Endothelial cell of umbilical vein (primary cell): Measurements from ENCODE around the gene PHF12. TPM values are rescaled to one million over a fixed set of nuclear protein-coding genes. Genes with fewer than 3 reads are reported as not detected.

ENCODE experiments used
- BruUV-seq: library from RNA; stranded (reverse); fragments of 400-500 nt; replicated peaks from 2 replicates; lab custom pipeline; 2021; lab: Mats Ljungman, UMichigan
- CTCF ChIA-PET: fragments of 300-600, 350-600 bp; sonication (Branson Sonifier 250); formaldehyde crosslinking; loops from one replicate; lab custom pipeline; 2021; ENCODE audit warnings: antibody characterized with exemption, inconsistent platforms; lab: Charles Lee
- POLR2A ChIA-PET: fragments of 300-600, 350-600 bp; sonication (Branson Sonifier 250); formaldehyde crosslinking; loops from one replicate; lab custom pipeline; 2021; ENCODE audit warnings: antibody characterized with exemption, inconsistent platforms; lab: Charles Lee
- DNase-seq: peaks from one replicate; pipeline ENCODE4 v3.0.0-alpha.2; 2011; ENCODE audit warnings: low read depth, low spot score
- FAIRE-seq: peaks from 2 replicates; lab custom pipeline; 2011; peaks lifted over from hg19 to GRCh38; lab: Jason Lieb, UNC
- H2AFZ ChIP-seq: 2 replicates; pipeline ENCODE4 v1.6.0; 2012; ENCODE audit warnings: low read depth, low read length, control low read depth, inconsistent platforms
- H3K27ac ChIP-seq: 2 replicates; pipeline ENCODE4 v1.5.1; 2011; ENCODE audit warnings: low read depth, mild to moderate bottlenecking, control low read depth, low read length, moderate library complexity; ENCODE audit not compliant: insufficient read depth
- H3K27me3 ChIP-seq, 2 experiments: 2 replicates each; pipeline versions ENCODE4 v1.6.0 to v1.6.1; 2011; ENCODE audit warnings: low read length in 2 of 2, mixed read lengths in 1 of 2; ENCODE audit not compliant: control insufficient read depth in 2 of 2, insufficient read depth in 2 of 2
- H3K36me3 ChIP-seq, 2 experiments: 2 replicates in 1 of 2; 3 replicates in 1 of 2; pipeline ENCODE4 v1.5.1; 2011; ENCODE audit warnings: low read length in 2 of 2, mild to moderate bottlenecking in 1 of 2, moderate library complexity in 1 of 2; ENCODE audit not compliant: control insufficient read depth in 2 of 2, insufficient read depth in 2 of 2; ENCODE audit errors: extremely low read depth in 1 of 2
- H3K4me1 ChIP-seq: 3 replicates; pipeline ENCODE4 v1.5.1; 2011; ENCODE audit warnings: mild to moderate bottlenecking, low read length; ENCODE audit not compliant: control insufficient read depth, insufficient read depth; ENCODE audit errors: extremely low read depth
- H3K4me2 ChIP-seq: 2 replicates; pipeline ENCODE4 v1.6.1; 2011; ENCODE audit warnings: low read length, control low read depth, mixed read lengths; ENCODE audit not compliant: insufficient read depth
- H3K4me3 ChIP-seq, 3 experiments: fragments of 200-600 bp in 1 of 3; sonication (generic), shearing (Covaris generic) in 1 of 3; replicated peaks in 1 of 3; 2 replicates each; pipeline ENCODE4 v1.5.1; 2011 to 2016; ENCODE audit warnings: control low read depth in 3 of 3, low read length in 3 of 3, mild to moderate bottlenecking in 2 of 3, inconsistent platforms in 1 of 3, low read depth in 1 of 3, moderate library complexity in 1 of 3; ENCODE audit not compliant: insufficient read depth in 1 of 3
- H3K79me2 ChIP-seq: 2 replicates; pipeline ENCODE4 v1.6.0; 2012; ENCODE audit warnings: low read length, inconsistent platforms; ENCODE audit not compliant: control insufficient read depth, insufficient read depth
- H3K9ac ChIP-seq: replicated peaks from 2 replicates; pipeline ENCODE3; 2011; ENCODE audit warnings: low read length, control low read depth; ENCODE audit not compliant: insufficient read depth; ENCODE audit errors: extremely low read depth
- H3K9me1 ChIP-seq: replicated peaks from 3 replicates; pipeline ENCODE4 v1.6.0; 2011; ENCODE audit warnings: mild to moderate bottlenecking, low read length; ENCODE audit not compliant: control insufficient read depth, insufficient read depth; ENCODE audit errors: extremely low read depth
- H3K9me3 ChIP-seq: replicated peaks from 2 replicates; pipeline ENCODE4 v1.5.1; 2012; ENCODE audit warnings: low read length, inconsistent platforms; ENCODE audit not compliant: control insufficient read depth, insufficient read depth
- H4K20me1 ChIP-seq: replicated peaks from 2 replicates; pipeline ENCODE3; 2011; ENCODE audit warnings: mild to moderate bottlenecking, low read length; ENCODE audit not compliant: control insufficient read depth, insufficient read depth; ENCODE audit errors: extremely low read depth
- EZH2 ChIP-seq: IDR thresholded peaks from 2 replicates; pipeline ENCODE4 v1.6.1; 2012; ENCODE audit warnings: borderline replicate concordance, low read depth, mild to moderate bottlenecking, moderate library complexity, low read length, inconsistent platforms; ENCODE audit not compliant: severe bottlenecking
- FOS ChIP-seq: IDR thresholded peaks from 2 replicates; pipeline ENCODE4 v1.6.1; 2011; ENCODE audit warnings: mild to moderate bottlenecking, low read length, moderate library complexity, borderline replicate concordance; ENCODE audit not compliant: insufficient read depth
- GATA2 ChIP-seq: IDR thresholded peaks from 2 replicates; pipeline ENCODE4 v1.7.0; 2011; ENCODE audit warnings: low read depth, mild to moderate bottlenecking, moderate library complexity, mixed read lengths, low read length; ENCODE audit not compliant: insufficient read length, insufficient read depth
- JUN ChIP-seq: IDR thresholded peaks from 2 replicates; pipeline ENCODE4 v1.6.1; 2011; ENCODE audit warnings: borderline replicate concordance, low read depth; ENCODE audit not compliant: insufficient read length, insufficient read depth
- MYC ChIP-seq: IDR thresholded peaks from one replicate; pipeline ENCODE4 v1.6.1; 2011; ENCODE audit warnings: mild to moderate bottlenecking, low read depth, low read length
- POLR2A ChIP-seq: IDR thresholded peaks from 2 replicates; pipeline ENCODE4 v1.6.1; 2012; ENCODE audit warnings: low read depth, mild to moderate bottlenecking, control low read depth, low read length
- POLR2AphosphoS5 ChIP-seq: IDR thresholded peaks from 2 replicates; pipeline ENCODE4 v1.6.1; 2012; ENCODE audit warnings: low read depth, mild to moderate bottlenecking, control low read depth, low read length, moderate library complexity; ENCODE audit not compliant: insufficient read depth
- dilution Hi-C: fragments of 300-500 bp; cut with MboI; formaldehyde crosslinking; loops from one replicate; pipeline ENCODE4 v1.15.0; 2019; ENCODE audit warnings: low sequenced_read_pairs; ENCODE audit not compliant: extremely low pct_ligation_motif_present
- intact Hi-C: fragments of 100-400 bp; cut with micrococcal nuclease; formaldehyde crosslinking; loops from one replicate; pipeline ENCODE4 v1.10.0; 2022
- polyA plus RNA-seq, 4 experiments: library from polyadenylated mRNA; depleted of rRNA in 3 of 4; stranded (reverse) in 3 of 4; unstranded in 1 of 4; fragments of >200 nt; gene quantifications; 2 replicates each; pipeline versions ENCODE4 v1.2.1 to v1.2.3, GENCODE V29; 2011 to 2012; ENCODE audit warnings: missing spikeins in 1 of 4
- total RNA-seq: library from RNA; stranded (reverse); gene quantifications from 2 replicates; pipeline ENCODE4 v1.2.3, GENCODE V29; 2021
- TF ChIP-seq, protein P1 (sequence below), 2 donors: IDR thresholded peaks; 1 replicate in 1 of 2; 2 replicates in 1 of 2; pipeline ENCODE4 v1.5.1; 2011; ENCODE audit warnings: low read length in 2 of 2, mild to moderate bottlenecking in 2 of 2, moderate library complexity in 2 of 2, control low read depth in 1 of 2, inconsistent platforms in 1 of 2, low read depth in 1 of 2; ENCODE audit not compliant: insufficient read depth in 1 of 2; ENCODE audit errors: extremely low read depth in 1 of 2
- TF ChIP-seq, protein P2 (sequence below): IDR thresholded peaks from 2 replicates; pipeline ENCODE4 v1.6.1; 2011; ENCODE audit not compliant: insufficient read depth, insufficient read length

Gene PHF12
- total and polyA plus RNA-seq, 2 donors (not counting 3 experiments of a cell fraction or from before 2014, with no cell fraction given): 26.6 to 44.2 TPM

DNA sequence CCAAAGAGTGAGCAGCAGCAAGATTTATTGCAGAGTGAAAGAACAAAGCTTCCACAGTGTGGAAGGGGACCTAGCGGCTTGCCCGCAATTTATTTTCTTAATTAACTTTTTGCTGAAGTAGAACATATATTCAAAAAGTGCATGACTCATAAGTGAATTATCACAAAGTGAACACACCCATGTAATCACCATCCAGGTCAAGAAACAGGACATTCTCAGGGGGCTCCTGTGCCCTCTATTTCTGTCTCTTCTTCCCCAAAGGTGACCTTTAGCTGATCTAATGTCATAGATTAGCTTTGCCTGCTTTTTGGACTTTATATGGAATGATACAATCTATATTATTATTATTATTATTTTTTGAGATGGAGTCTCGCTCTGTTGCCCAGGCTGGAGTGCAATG is 76.6 kb downstream of the PHF12 start:
- Histone ChIP-seq H3K27me3 (no peaks in the 10 kb centered on the region), H3K4me1 (no peaks in the 10 kb centered on the region), H3K79me2 (no peaks in the 10 kb centered on the region), H2AFZ (peak overlapping the region; percentile 65), H3K4me2 (no peak overlapping the region), H3K9me1 (no peaks in the 10 kb centered on the region), H3K36me3 (peaks cover 0 to 6% of the 10 kb centered on the region in 2 experiments), H3K9ac (no peak overlapping the region), H3K4me3 (no peak overlapping the region), H4K20me1 (no peaks in the 10 kb centered on the region), H3K27ac (no peak overlapping the region), H3K9me3 (no peaks in the 10 kb centered on the region)
- intact Hi-C loops: no loop called here
- TF ChIP-seq, protein P1, sequence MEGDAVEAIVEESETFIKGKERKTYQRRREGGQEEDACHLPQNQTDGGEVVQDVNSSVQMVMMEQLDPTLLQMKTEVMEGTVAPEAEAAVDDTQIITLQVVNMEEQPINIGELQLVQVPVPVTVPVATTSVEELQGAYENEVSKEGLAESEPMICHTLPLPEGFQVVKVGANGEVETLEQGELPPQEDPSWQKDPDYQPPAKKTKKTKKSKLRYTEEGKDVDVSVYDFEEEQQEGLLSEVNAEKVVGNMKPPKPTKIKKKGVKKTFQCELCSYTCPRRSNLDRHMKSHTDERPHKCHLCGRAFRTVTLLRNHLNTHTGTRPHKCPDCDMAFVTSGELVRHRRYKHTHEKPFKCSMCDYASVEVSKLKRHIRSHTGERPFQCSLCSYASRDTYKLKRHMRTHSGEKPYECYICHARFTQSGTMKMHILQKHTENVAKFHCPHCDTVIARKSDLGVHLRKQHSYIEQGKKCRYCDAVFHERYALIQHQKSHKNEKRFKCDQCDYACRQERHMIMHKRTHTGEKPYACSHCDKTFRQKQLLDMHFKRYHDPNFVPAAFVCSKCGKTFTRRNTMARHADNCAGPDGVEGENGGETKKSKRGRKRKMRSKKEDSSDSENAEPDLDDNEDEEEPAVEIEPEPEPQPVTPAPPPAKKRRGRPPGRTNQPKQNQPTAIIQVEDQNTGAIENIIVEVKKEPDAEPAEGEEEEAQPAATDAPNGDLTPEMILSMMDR (IDR thresholded peaks at IDR 0.05; ENCODE audit: extremely low read depth in 1 of 2, insufficient read depth in 1 of 2, low read depth in 1 of 2, low read length in 2 of 2): no peak
- peak; percentile 22 for TF ChIP-seq FOS
- BruUV-seq: no TSS peak
- dilution Hi-C loops: no loop called here
- FAIRE-seq (peak; percentile 24), DNase-seq (no peak)
- ChIA-PET POLR2A (no interaction called here), CTCF (interaction anchor here (1.0 to 1.2 kb wide), 4 partner anchors 9 to 111 kb away, joined by 3 to 5 read pairs (median 3); no protein-coding TSS in a partner anchor)

DNA sequence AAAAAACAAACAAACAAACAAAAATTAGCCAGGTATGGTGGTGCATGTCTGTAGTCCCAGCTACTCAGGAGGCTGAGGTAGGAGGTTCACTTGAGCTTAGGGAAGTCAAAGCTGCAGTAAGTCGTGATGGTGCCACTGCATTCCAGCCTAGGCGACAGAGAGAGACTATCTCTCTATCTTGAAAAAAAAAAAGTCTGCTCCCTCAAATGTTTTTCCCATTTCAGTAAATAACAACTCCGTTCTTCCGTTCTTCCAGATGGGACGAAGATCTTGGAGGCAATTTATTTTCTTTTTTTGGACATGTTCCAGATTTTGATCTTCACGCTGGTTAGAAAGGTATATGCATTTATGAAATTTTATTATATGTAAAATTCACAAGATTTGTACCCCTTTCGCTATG is 77.5 kb downstream of the PHF12 start:
- BruUV-seq: no TSS peak
- Histone ChIP-seq H3K9ac (no peak overlapping the region), H3K27ac (no peak overlapping the region), H2AFZ (no peak overlapping the region), H3K79me2 (no peaks in the 10 kb centered on the region), H3K27me3 (no peaks in the 10 kb centered on the region), H3K9me3 (no peaks in the 10 kb centered on the region), H3K36me3 (no peaks in the 10 kb centered on the region), H3K9me1 (no peaks in the 10 kb centered on the region), H3K4me2 (no peak overlapping the region), H3K4me3 (no peak overlapping the region), H3K4me1 (no peaks in the 10 kb centered on the region), H4K20me1 (no peaks in the 10 kb centered on the region)
- intact Hi-C loops: no loop called here
- CTCF ChIA-PET: interaction anchor here (1.2 kb wide), 2 partner anchors 8 to 25 kb away, joined by 3 read pairs; no protein-coding TSS in a partner anchor
- dilution Hi-C loops: no loop called here
- FAIRE-seq (no peak), DNase-seq (no peak)
- POLR2A ChIA-PET: no interaction called here
- TF ChIP-seq, protein P1 (IDR thresholded peaks at IDR 0.05; ENCODE audit: extremely low read depth in 1 of 2, insufficient read depth in 1 of 2, low read depth in 1 of 2, low read length in 2 of 2): no peak
- TF ChIP-seq GATA2 (no peak), POLR2A (no peak), FOS (no peak), JUN (no peak), POLR2AphosphoS5 (no peak), MYC (no peak), EZH2 (no peak)
- TF ChIP-seq, protein P2, sequence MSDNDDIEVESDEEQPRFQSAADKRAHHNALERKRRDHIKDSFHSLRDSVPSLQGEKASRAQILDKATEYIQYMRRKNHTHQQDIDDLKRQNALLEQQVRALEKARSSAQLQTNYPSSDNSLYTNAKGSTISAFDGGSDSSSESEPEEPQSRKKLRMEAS: no peak
